ENCODE measurements around the gene KCNK5. TPM values are rescaled to one million over a fixed set of nuclear protein-coding genes. Genes with fewer than 3 reads are reported as not detected.

KCNK5 gene
- total and polyA plus RNA-seq, 2 donors (not counting 1 experiment from before 2014, with no cell fraction given), result 0.07 TPM; not detected in 1

- TF ChIP-seq CTCF (IDR thresholded peaks at IDR 0.05) (no peak), EZH2 (IDR thresholded peaks at IDR 0.05; ENCODE audit: borderline replicate concordance, insufficient read depth, low read depth, low read length, poor library complexity, severe bottlenecking) (no peak)
- Histone ChIP-seq H2AFZ (ENCODE audit: insufficient read depth, low read depth, low read length, poor library complexity, severe bottlenecking) (no peak overlapping the region), H3K27ac (ENCODE audit: low read length in 2 of 2) (no peak overlapping the region), H3K4me3 (ENCODE audit: control extremely low read depth in 1 of 5, extremely low read depth in 1 of 5, insufficient read depth in 1 of 5, low read depth in 2 of 5, low read length in 4 of 5) (no peak overlapping the region), H3K79me2 (ENCODE audit: control insufficient read depth, insufficient read depth, low read length) (no peaks in the 10 kb centered on the region), H3K36me3 (replicated peaks in 1 of 2; ENCODE audit: control extremely low read depth in 1 of 2, control insufficient read depth in 1 of 2, extremely low read depth in 1 of 2, insufficient read depth in 2 of 2, low read length in 1 of 2) (no peaks in the 10 kb centered on the region), H3K9me3 (ENCODE audit: control extremely low read depth in 1 of 3, control insufficient read depth in 2 of 3, insufficient read depth in 1 of 3, low read length in 2 of 3) (peaks cover 0 to 3% (median 0%) of the 10 kb centered on the region in 3 donors), H3K4me2 (replicated peaks; ENCODE audit: low read depth, low read length, poor library complexity, severe bottlenecking) (no peak overlapping the region), H3K4me1 (ENCODE audit: control insufficient read depth in 2 of 2, insufficient read depth in 2 of 2, low read length in 2 of 2) (no peaks in the 10 kb centered on the region), H4K20me1 (ENCODE audit: control insufficient read depth, insufficient read depth, low read length, poor library complexity, severe bottlenecking) (no peaks in the 10 kb centered on the region), H3K27me3 (replicated peaks in 1 of 4; ENCODE audit: control extremely low read depth in 1 of 4, control insufficient read depth in 3 of 4, insufficient read depth in 4 of 4, low read length in 3 of 4) (peaks cover 0 to 16% (median 10%) of the 10 kb centered on the region in 4 experiments), H3K9ac (ENCODE audit: low read length) (no peak overlapping the region)
- Mint-ChIP-seq H3K9me3 (ENCODE audit: insufficient read depth) (peaks cover 3% of the 10 kb centered on the region), H3K4me1 (no peaks in the 10 kb centered on the region), H3K27me3 (peaks cover 51% of the 10 kb centered on the region), H3K4me3 (no peak overlapping the region), H3K27ac (no peak overlapping the region)
- intact Hi-C loops (cut with micrococcal nuclease), result no loop called here
- ChIA-PET POLR2A (no interaction called here), CTCF (no interaction called here)
- no peak for ATAC-seq (ENCODE audit: low read depth)
- no peak for DNase-seq
- WGBS (ENCODE audit: insufficient coverage), result no CpG with 5 or more reads among the region's 4 CpGs
These were observed 74.6 kb downstream of the KCNK5 start for GRCh38 chr6:39154705-39155104.

DNA sequence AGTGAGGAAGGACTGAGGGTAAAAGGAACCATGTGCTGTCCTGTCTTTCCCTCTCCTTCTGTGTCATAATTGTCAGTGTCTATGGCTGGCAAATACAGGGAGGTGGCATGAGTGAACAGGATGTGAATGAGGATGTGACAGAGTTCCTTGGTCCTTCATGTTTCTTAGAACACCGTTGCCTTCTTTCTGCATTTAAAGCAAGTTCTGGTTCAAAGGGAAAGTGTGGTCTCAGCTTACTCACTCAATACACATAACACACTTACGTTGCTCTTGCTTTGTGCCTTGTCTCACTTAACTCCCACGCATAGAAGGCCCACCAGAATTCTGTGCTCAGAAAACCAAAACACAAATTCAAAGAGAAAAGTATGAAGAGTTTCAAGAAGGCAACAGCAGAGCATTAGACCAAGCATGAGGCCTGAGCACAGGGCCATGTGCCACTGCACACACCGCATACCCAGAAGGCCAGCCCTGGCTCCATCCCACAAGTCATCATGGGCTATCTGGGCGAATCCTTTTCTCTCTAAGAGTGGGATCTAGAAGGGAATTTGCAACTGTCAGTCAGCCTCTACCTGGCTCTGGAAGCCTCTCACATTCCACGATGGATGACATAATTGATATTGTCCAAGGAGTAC lies 75.4 kb downstream of the KCNK5 start:
- Histone ChIP-seq H3K9ac (ENCODE audit: low read length) (no peak overlapping the region), H2AFZ (ENCODE audit: insufficient read depth, low read depth, low read length, poor library complexity, severe bottlenecking) (no peak overlapping the region), H3K9me3 (ENCODE audit: control extremely low read depth in 1 of 3, control insufficient read depth in 2 of 3, insufficient read depth in 1 of 3, low read length in 2 of 3) (no peaks in the 10 kb centered on the region), H3K27ac (ENCODE audit: low read length in 2 of 2) (no peak overlapping the region), H3K27me3 (replicated peaks in 1 of 4; ENCODE audit: control extremely low read depth in 1 of 4, control insufficient read depth in 3 of 4, insufficient read depth in 4 of 4, low read length in 3 of 4) (peaks cover 0 to 17% (median 10%) of the 10 kb centered on the region in 4 experiments), H4K20me1 (ENCODE audit: control insufficient read depth, insufficient read depth, low read length, poor library complexity, severe bottlenecking) (no peaks in the 10 kb centered on the region), H3K4me3 (ENCODE audit: control extremely low read depth in 1 of 5, extremely low read depth in 1 of 5, insufficient read depth in 1 of 5, low read depth in 2 of 5, low read length in 4 of 5) (no peak overlapping the region), H3K36me3 (replicated peaks in 1 of 2; ENCODE audit: control extremely low read depth in 1 of 2, control insufficient read depth in 1 of 2, extremely low read depth in 1 of 2, insufficient read depth in 2 of 2, low read length in 1 of 2) (no peaks in the 10 kb centered on the region), H3K4me2 (replicated peaks; ENCODE audit: low read depth, low read length, poor library complexity, severe bottlenecking) (no peak overlapping the region), H3K4me1 (ENCODE audit: control insufficient read depth in 2 of 2, insufficient read depth in 2 of 2, low read length in 2 of 2) (no peaks in the 10 kb centered on the region), H3K79me2 (ENCODE audit: control insufficient read depth, insufficient read depth, low read length) (no peaks in the 10 kb centered on the region)
- DNase-seq (no peak), ATAC-seq (ENCODE audit: low read depth) (no peak)
- intact Hi-C loops (cut with micrococcal nuclease), result no loop called here
- Mint-ChIP-seq H3K27me3 (peaks cover 52% of the 10 kb centered on the region), H3K27ac (no peak overlapping the region), H3K4me3 (no peak overlapping the region), H3K9me3 (ENCODE audit: insufficient read depth) (no peaks in the 10 kb centered on the region), H3K4me1 (no peaks in the 10 kb centered on the region)
- ChIA-PET CTCF (interaction anchor here (1.1 kb wide), 1 partner anchor 65 kb away, joined by 3 read pairs; no protein-coding TSS in a partner anchor), POLR2A (no interaction called here)
- 84% methylated on average over 5 of the region's 6 CpGs for WGBS (ENCODE audit: insufficient coverage)
- TF ChIP-seq EZH2 (IDR thresholded peaks at IDR 0.05; ENCODE audit: borderline replicate concordance, insufficient read depth, low read depth, low read length, poor library complexity, severe bottlenecking) (no peak), CTCF (IDR thresholded peaks at IDR 0.05) (no peak)
